ENCODE data around the gene MAP4K2. TPM values are rescaled to one million over a fixed set of nuclear protein-coding genes. Genes with fewer than 3 reads are reported as not detected.

MAP4K2 gene
- total and polyA plus RNA-seq, 9 of the 15 experiments (the other 6 are each of a cell fraction or from before 2014, with no cell fraction given): 0.13 to 14.5 (median 7.3) TPM

DNA sequence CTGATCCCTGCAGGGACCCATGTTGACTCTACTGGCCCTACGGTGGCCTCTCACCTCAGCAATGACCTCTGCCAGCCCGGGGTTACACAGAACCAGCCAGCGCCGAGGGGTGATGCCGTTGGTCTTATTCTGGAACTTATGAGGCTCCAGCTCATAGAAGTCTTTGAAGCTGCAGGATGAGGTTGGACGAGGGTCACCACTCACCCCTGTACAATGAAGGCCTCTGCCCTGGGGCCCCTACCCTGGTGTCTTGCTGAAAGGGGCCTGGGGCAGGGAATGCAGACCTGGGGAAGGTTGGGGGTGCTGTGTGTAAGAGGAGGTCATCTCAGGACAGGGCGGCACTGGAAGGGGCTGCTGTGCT lies 50.0 kb downstream of the MAP4K2 start:
- Histone ChIP-seq H3K9me3 (replicated peaks; ENCODE audit: control insufficient read depth, insufficient read depth, low read depth, low read length) (no peaks in the 10 kb centered on the region), H3K4me1 (replicated peaks in 1 of 2; ENCODE audit: control insufficient read depth in 2 of 2, insufficient read depth in 2 of 2, low read length in 2 of 2) (peaks cover 11 to 43% of the 10 kb centered on the region in 2 experiments), H3K79me2 (ENCODE audit: control insufficient read depth, insufficient read depth, low read length) (no peaks in the 10 kb centered on the region), H3K4me2 (ENCODE audit: insufficient read depth, low read length) (no peak overlapping the region), H2AFZ (ENCODE audit: low read depth, low read length) (no peak overlapping the region), H3K27ac (ENCODE audit: extremely low read depth, low read depth, low read length) (no peak overlapping the region; the same call in 2 of the 3 replicates), H3K4me3 (no peak overlapping the region), H3K27me3 (ENCODE audit: control insufficient read depth in 2 of 2, insufficient read depth in 2 of 2, low read length in 2 of 2) (no peaks in the 10 kb centered on the region), H3K9ac (ENCODE audit: insufficient read depth in 1 of 2, low read depth in 2 of 2, low read length in 2 of 2) (peak overlapping the region in 1 of 2 experiments; percentile 66; a peak in 1 of 4 replicates), H4K20me1 (replicated peaks; ENCODE audit: control insufficient read depth, insufficient read depth, low read length) (no peaks in the 10 kb centered on the region), H3K36me3 (ENCODE audit: control insufficient read depth, insufficient read depth, low read length) (no peaks in the 10 kb centered on the region), H3K9me1 (ENCODE audit: control insufficient read depth, insufficient read depth, low read length) (no peaks in the 10 kb centered on the region)
- in situ Hi-C loops (cut with MboI) (no loop called here), intact Hi-C loops (cut with micrococcal nuclease) (no loop called here)
- FAIRE-seq (no peak), ATAC-seq (no peak), DNase-seq (ENCODE audit: extremely low read depth in 1 of 4, low spot score in 3 of 4) (no peak)
- WGBS (ENCODE audit: insufficient coverage, low coverage, missing lambda C conversion rate): 80% methylated on average over 7 of the region's 7 CpGs
- CTCF ChIA-PET (ENCODE audit: low intra/inter-chr PET ratio): no interaction called here
- POLR2A ChIA-PET: interaction anchor here (0.5 to 2.1 kb wide), 3 partner anchors 9 to 571 kb away, joined by 3 to 6 read pairs (median 3); no protein-coding TSS in a partner anchor
- TF ChIP-seq, protein P1, sequence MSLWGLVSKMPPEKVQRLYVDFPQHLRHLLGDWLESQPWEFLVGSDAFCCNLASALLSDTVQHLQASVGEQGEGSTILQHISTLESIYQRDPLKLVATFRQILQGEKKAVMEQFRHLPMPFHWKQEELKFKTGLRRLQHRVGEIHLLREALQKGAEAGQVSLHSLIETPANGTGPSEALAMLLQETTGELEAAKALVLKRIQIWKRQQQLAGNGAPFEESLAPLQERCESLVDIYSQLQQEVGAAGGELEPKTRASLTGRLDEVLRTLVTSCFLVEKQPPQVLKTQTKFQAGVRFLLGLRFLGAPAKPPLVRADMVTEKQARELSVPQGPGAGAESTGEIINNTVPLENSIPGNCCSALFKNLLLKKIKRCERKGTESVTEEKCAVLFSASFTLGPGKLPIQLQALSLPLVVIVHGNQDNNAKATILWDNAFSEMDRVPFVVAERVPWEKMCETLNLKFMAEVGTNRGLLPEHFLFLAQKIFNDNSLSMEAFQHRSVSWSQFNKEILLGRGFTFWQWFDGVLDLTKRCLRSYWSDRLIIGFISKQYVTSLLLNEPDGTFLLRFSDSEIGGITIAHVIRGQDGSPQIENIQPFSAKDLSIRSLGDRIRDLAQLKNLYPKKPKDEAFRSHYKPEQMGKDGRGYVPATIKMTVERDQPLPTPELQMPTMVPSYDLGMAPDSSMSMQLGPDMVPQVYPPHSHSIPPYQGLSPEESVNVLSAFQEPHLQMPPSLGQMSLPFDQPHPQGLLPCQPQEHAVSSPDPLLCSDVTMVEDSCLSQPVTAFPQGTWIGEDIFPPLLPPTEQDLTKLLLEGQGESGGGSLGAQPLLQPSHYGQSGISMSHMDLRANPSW (CRISPR knock-in tag; IDR thresholded peaks at IDR 0.05): 0 out of 2 replicates have a peak, but pooled peaks have one; percentile 47
- TF ChIP-seq ZNF41 (CRISPR knock-in tag; conservative IDR thresholded peaks at IDR 0.05): no peak
- no TSS peak for BruUV-seq (replicated peaks)

Measured in K562 (cell line).